Upper lobe of right lung (tissue), 1 donor: Measurements from ENCODE around the gene ACTN1. TPM values are rescaled to one million over a fixed set of nuclear protein-coding genes. Genes with fewer than 3 reads are reported as not detected.

Source experiments
- ATAC-seq: fragments of 200-7000 bp; cut with Tn5 transposase; one replicate; pipeline ENCODE4 v1.9.1; 2020; ENCODE audit warnings: mild to moderate bottlenecking, moderate library complexity
- DNase-seq: peaks from one replicate; pipeline ENCODE4 v3.0.0-alpha.2; 2020
- H3K27ac ChIP-seq: fragments of 200-600 bp; one replicate; pipeline ENCODE4 v1.8.0; 2022
- H3K27me3 ChIP-seq: fragments of 200-600 bp; one replicate; pipeline ENCODE4 v1.8.0; 2022; ENCODE audit warnings: mild to moderate bottlenecking
- H3K36me3 ChIP-seq: fragments of 200-600 bp; one replicate; pipeline ENCODE4 v1.8.0; 2022
- H3K4me1 ChIP-seq: fragments of 200-600 bp; one replicate; pipeline ENCODE4 v1.8.0; 2022
- H3K4me3 ChIP-seq: fragments of 200-600 bp; one replicate; pipeline ENCODE4 v1.8.0; 2022; ENCODE audit warnings: mild to moderate bottlenecking
- H3K9me3 ChIP-seq: fragments of 200-600 bp; one replicate; pipeline ENCODE4 v1.8.0; 2022
- intact Hi-C: fragments of 100-400 bp; cut with DNase I; formaldehyde crosslinking; loops from one replicate; pipeline ENCODE4 v1.11.0; 2022
- total RNA-seq: library from RNA; stranded (reverse); fragmentation: NEBNext Ultra II Directional; extraction: Animal tissue kit (Norgen Biotek cat#: 25700); gene quantifications from one replicate; pipeline ENCODE4 v1.2.1, GENCODE V29; 2021
- TF ChIP-seq, protein P1 (sequence below): fragments of 200-600 bp; IDR thresholded peaks from one replicate; pipeline ENCODE4 v1.8.0; 2022; ENCODE audit warnings: antibody characterized with exemption
- donor health status: DM: no; HTN: yes; CAD: no; lungs with severe emphysema.

Gene ACTN1
- total RNA-seq, 1 donor from 2014 or later = 177 TPM

GRCh38 chr14:68931063-68931462 is 48.0 kb downstream of the ACTN1 start:
- Histone ChIP-seq H3K4me1 (peaks cover 40% of the 10 kb centered on the region), H3K27me3 (no peaks in the 10 kb centered on the region), H3K36me3 (no peaks in the 10 kb centered on the region), H3K9me3 (no peaks in the 10 kb centered on the region), H3K27ac (no peak overlapping the region), H3K4me3 (no peak overlapping the region)
- intact Hi-C loops = no loop called here
- TF ChIP-seq, protein P1, sequence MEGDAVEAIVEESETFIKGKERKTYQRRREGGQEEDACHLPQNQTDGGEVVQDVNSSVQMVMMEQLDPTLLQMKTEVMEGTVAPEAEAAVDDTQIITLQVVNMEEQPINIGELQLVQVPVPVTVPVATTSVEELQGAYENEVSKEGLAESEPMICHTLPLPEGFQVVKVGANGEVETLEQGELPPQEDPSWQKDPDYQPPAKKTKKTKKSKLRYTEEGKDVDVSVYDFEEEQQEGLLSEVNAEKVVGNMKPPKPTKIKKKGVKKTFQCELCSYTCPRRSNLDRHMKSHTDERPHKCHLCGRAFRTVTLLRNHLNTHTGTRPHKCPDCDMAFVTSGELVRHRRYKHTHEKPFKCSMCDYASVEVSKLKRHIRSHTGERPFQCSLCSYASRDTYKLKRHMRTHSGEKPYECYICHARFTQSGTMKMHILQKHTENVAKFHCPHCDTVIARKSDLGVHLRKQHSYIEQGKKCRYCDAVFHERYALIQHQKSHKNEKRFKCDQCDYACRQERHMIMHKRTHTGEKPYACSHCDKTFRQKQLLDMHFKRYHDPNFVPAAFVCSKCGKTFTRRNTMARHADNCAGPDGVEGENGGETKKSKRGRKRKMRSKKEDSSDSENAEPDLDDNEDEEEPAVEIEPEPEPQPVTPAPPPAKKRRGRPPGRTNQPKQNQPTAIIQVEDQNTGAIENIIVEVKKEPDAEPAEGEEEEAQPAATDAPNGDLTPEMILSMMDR = no peak
- ATAC-seq = no peak
- DNase-seq = no peak

- Histone ChIP-seq H3K4me1 (peaks cover 29% of the 10 kb centered on the region), H3K36me3 (no peaks in the 10 kb centered on the region), H3K4me3 (no peak overlapping the region), H3K27ac (peak overlapping the region; percentile 32), H3K27me3 (no peaks in the 10 kb centered on the region), H3K9me3 (no peaks in the 10 kb centered on the region)
- TF ChIP-seq, protein P1 = no peak
- ATAC-seq (peak; percentile 62), DNase-seq (no peak)
- intact Hi-C loops = no loop called here
These were observed 49.3 kb downstream of the ACTN1 start for GRCh38 chr14:68929623-68930307.

DNA sequence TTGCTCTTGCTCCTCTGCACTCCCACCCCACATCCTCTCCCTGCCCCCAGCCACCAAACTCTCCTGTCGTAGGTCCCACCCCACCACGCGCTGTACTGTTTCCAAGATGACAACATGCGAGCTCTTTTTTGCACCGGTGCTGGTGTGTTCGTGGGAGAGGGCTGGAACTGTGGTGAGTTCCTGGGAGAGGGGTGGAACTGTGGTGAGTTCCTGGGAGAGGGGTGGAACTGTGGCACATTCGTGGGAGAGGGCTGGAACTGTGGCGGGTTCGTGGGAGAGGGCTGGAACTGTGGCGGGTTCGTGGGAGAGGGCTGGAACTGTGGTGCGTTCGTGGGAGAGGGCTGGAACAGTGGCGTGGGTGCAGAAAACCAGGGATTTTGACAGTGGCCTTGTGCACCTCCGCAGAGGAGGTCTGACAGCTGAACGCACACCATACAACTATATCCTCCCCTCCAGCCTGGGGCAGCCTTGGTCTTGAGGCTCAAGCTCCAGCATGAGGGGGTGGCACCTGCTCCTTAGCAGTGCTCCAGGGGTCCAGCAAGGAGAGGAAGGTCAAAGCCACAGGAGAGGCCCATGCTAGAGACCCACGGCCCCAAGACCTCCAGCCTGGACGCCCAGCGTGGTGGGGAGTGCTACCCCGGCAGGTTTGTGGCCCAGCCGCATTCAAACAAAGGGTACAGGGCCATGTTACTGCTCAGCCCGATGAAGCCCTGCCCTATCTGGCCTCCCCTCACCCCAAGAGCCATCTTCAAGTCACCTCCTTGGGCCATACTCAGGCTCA is 50.1 kb downstream of the ACTN1 start:
- TF ChIP-seq, protein P1 = no peak
- intact Hi-C loops = no loop called here
- no peaks in the 10 kb centered on the region for H3K9me3 ChIP-seq
- DNase-seq = no peak
- peaks cover under 1% of the 10 kb centered on the region for H3K36me3 ChIP-seq
- ATAC-seq = no peak
- H3K4me3 ChIP-seq = no peak overlapping the region
- H3K4me1 ChIP-seq = peaks cover 21% of the 10 kb centered on the region
- H3K27me3 ChIP-seq = no peaks in the 10 kb centered on the region
- no peak overlapping the region for H3K27ac ChIP-seq

- H3K27me3 ChIP-seq = no peaks in the 10 kb centered on the region
- H3K4me1 ChIP-seq = peaks cover 21% of the 10 kb centered on the region
- no peak overlapping the region for H3K4me3 ChIP-seq
- H3K36me3 ChIP-seq = peaks cover 6% of the 10 kb centered on the region
- H3K27ac ChIP-seq = peak overlapping the region; percentile 13
- no peak for DNase-seq
- no peaks in the 10 kb centered on the region for H3K9me3 ChIP-seq
- intact Hi-C loops = no loop called here
- ATAC-seq = no peak
- TF ChIP-seq, protein P1 = no peak
These were observed 51.0 kb downstream of the ACTN1 start for GRCh38 chr14:68927956-68928675.

GRCh38 chr14:68927089-68927488 is 52.0 kb downstream of the ACTN1 start:
- Histone ChIP-seq H3K4me1 (peaks cover 25% of the 10 kb centered on the region), H3K27me3 (no peaks in the 10 kb centered on the region), H3K27ac (no peak overlapping the region), H3K9me3 (no peaks in the 10 kb centered on the region), H3K36me3 (peaks cover 6% of the 10 kb centered on the region), H3K4me3 (no peak overlapping the region)
- DNase-seq (no peak), ATAC-seq (no peak)
- TF ChIP-seq, protein P1 = no peak
- intact Hi-C loops = no loop called here
